ENCODE measurements around the gene SAG. TPM values are rescaled to one million over a fixed set of nuclear protein-coding genes. Genes with fewer than 3 reads are reported as not detected.

SAG gene
- total RNA-seq, 6 donors from 2014 or later, result 0.17 TPM; not detected in 5

GRCh38 chr2:233353769-233354499 is 46.3 kb downstream of the SAG start, which contains the start of gene DGKD:
Gene DGKD (plus strand): TSS chr2:233354494. CDS start chr2:233354519, 25 bp downstream.
- Histone ChIP-seq H3K4me1 (peaks cover 22 to 46% (median 36%) of the 10 kb centered on the region in 4 donors), H3K27me3 (no peaks in the 10 kb centered on the region), H3K4me3 (peak within 1 kb of the TSS; percentile 80 to 86 (median 85)), H3K27ac (peak within 1 kb of the TSS; percentile 46 to 85 (median 74)), H3K36me3 (no peaks in the 10 kb centered on the region), H3K9me3 (no peaks in the 10 kb centered on the region)
- DNase-seq (peak in 1 of 2 donors; percentile 64), ATAC-seq (ENCODE audit: low FRiP score in 2 of 2) (peak; percentile 87 to 95)
- TF ChIP-seq CTCF (IDR thresholded peaks at IDR 0.05), result peak in 5 of 6 experiments; percentile 8 to 86 (median 21)
- no peak for TF ChIP-seq POLR2AphosphoS5 (IDR thresholded peaks at IDR 0.05)
- 5% methylated on average over 24 to 26 of the region's 56 CpGs for WGBS, 2 donors

- Histone ChIP-seq H3K27ac (peak overlapping the region in 2 of 4 donors; percentile 58 to 83), H3K4me3 (peak overlapping the region in 3 of 4 donors; percentile 80 to 86 (median 84)), H3K9me3 (no peaks in the 10 kb centered on the region), H3K36me3 (no peaks in the 10 kb centered on the region), H3K4me1 (peaks cover 22 to 46% (median 33%) of the 10 kb centered on the region in 4 donors), H3K27me3 (no peaks in the 10 kb centered on the region)
- WGBS, 2 donors, result 1% methylated on average over 25 of the region's 77 CpGs; no CpG with 5 or more reads in 1 of the 2 donors
- ATAC-seq (ENCODE audit: low FRiP score in 2 of 2), result peak in 1 of 2 donors; percentile 22
- TF ChIP-seq EP300 (IDR thresholded peaks at IDR 0.05), result no peak
- no peak for TF ChIP-seq POLR2AphosphoS5 (IDR thresholded peaks at IDR 0.05)
- TF ChIP-seq POLR2A (IDR thresholded peaks at IDR 0.05), result peak in 1 of 4 donors; percentile 40
- TF ChIP-seq CTCF (IDR thresholded peaks at IDR 0.05), result no peak
- DNase-seq, result peak in 1 of 2 donors; percentile 95
Measured at GRCh38 chr2:233354500-233354924, 46.9 kb downstream of the SAG start.

- WGBS, 2 donors, result 5 to 19% methylated on average over 13 to 29 of the region's 46 CpGs
- Histone ChIP-seq H3K9me3 (no peaks in the 10 kb centered on the region), H3K4me1 (peaks cover 22 to 50% (median 33%) of the 10 kb centered on the region in 4 donors), H3K27me3 (no peaks in the 10 kb centered on the region), H3K36me3 (no peaks in the 10 kb centered on the region), H3K27ac (peak overlapping the region in 2 of 4 donors; percentile 71 to 77), H3K4me3 (peak overlapping the region; percentile 80 to 86 (median 85))
- DNase-seq (peak; percentile 49 to 86), ATAC-seq (ENCODE audit: low FRiP score in 2 of 2) (peak in 1 of 2 donors; percentile 35)
- TF ChIP-seq POLR2AphosphoS5 (IDR thresholded peaks at IDR 0.05) (no peak), EP300 (IDR thresholded peaks at IDR 0.05) (no peak), CTCF (IDR thresholded peaks at IDR 0.05) (no peak), POLR2A (IDR thresholded peaks at IDR 0.05) (no peak)
Measured at GRCh38 chr2:233354971-233355574, 47.5 kb downstream of the SAG start.

- DNase-seq, result no peak
- H3K4me3 ChIP-seq, result peak overlapping the region in 3 of 4 donors; percentile 80 to 86 (median 84)
Measured at GRCh38 chr2:233355916-233356315, 48.3 kb downstream of the SAG start.

More at GRCh38 chr2:233355916-233356315, 48.3 kb downstream of the SAG start:
- no peaks in the 10 kb centered on the region for H3K9me3 ChIP-seq
- no peak for ATAC-seq (ENCODE audit: low FRiP score in 2 of 2)
- H3K4me1 ChIP-seq, result peaks cover 22 to 48% (median 33%) of the 10 kb centered on the region in 4 donors
- H3K27me3 ChIP-seq, result no peaks in the 10 kb centered on the region
- WGBS, 2 donors, result 87 to 92% methylated on average over 10 of the region's 10 CpGs
- H3K27ac ChIP-seq, result peak overlapping the region in 1 of 4 donors; percentile 77
- no peaks in the 10 kb centered on the region for H3K36me3 ChIP-seq
- TF ChIP-seq EP300 (IDR thresholded peaks at IDR 0.05) (no peak), CTCF (IDR thresholded peaks at IDR 0.05) (no peak)

Measured in upper lobe of left lung (tissue), 6 donors.